GM21390 (cell line): ENCODE data around the gene TMEM179.

Experiments used
- ATAC-seq: cut with Tn5 transposase; IDR thresholded peaks from one replicate; pipeline ENCODE4 v1.9.1; 2021; ENCODE audit not compliant: unreplicated experiment

The TMEM179 gene

GRCh38 chr14:104573930-104574329 lies 30.6 kb downstream of the TMEM179 start:
- ATAC-seq = no peak

DNA sequence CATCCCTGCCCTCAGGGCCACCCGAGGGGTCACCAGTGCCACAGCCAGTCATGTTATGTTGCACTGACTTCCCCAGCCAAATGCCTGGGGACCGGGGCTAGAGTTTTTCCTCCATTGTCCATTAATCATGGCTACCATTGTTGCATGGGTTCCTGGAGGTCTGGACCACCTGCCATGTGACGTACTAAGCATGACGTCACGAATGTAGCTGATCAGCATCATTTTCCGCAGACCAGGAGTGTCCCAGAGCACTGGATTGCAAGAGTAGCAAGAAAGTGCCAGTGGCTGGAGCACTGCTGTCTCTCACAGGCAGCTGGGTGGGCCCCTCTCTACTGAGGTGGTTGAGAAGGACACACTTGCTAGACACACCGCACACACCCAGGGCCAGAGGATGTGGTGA lies 31.9 kb downstream of the TMEM179 start:
- ATAC-seq = no peak

- ATAC-seq = no peak
Measured at GRCh38 chr14:104572024-104572626, 32.4 kb downstream of the TMEM179 start.

DNA sequence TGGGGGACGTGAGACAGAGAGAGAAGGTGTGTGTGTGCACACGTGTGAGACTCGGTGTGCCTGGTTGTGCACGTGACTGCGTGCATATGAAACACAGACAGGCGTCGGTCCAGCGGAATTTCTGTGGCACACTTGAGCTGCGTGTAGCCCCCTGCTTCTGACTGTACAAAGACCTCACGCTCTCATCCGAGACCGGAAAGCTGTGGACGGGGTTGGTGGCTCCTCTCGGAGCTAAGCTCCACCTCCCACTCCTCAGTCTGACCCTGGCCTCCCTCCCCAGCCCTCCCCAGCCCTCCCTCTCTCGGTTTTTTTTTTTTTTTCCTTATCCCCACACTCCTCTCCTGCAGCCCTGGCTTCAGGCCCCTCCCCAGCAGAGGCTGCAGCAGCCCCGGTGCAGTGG lies 33.3 kb downstream of the TMEM179 start:
- no peak for ATAC-seq

DNA sequence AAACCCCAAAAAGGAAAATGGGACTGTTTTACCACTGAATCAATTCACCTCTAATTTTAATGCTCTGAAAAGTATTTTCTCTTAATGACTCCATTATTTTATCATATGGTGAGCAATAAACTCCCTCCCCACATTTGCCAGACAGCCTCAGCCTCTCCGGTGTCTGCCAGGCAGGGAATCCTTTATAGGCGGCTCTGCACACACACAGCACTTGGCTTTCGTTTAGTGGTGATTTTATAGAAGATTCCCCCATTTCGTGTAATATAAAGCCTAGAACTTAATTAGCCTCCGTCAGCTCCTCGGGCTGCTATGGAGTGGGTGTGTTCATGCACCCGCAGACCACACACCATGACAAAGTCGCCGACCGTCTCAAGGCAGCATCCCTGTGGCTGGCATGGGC lies 35.1 kb downstream of the TMEM179 start:
- no peak for ATAC-seq

- ATAC-seq = no peak
Measured at GRCh38 chr14:104568620-104569019, 36.0 kb downstream of the TMEM179 start.

DNA sequence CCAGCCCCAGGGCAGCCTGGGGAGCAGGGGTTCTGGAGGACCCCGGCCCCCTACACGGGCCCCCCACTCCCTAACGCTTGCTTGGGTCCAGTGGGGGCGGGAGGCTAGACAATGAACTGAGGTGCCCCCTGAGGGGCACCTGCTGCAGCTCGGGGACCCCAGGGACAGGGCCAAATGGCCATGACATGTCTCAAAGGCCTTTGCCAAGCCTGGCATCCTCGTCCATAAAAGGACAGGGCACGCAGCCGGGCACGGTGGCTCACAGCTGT lies 36.7 kb downstream of the TMEM179 start:
- ATAC-seq = no peak

DNA sequence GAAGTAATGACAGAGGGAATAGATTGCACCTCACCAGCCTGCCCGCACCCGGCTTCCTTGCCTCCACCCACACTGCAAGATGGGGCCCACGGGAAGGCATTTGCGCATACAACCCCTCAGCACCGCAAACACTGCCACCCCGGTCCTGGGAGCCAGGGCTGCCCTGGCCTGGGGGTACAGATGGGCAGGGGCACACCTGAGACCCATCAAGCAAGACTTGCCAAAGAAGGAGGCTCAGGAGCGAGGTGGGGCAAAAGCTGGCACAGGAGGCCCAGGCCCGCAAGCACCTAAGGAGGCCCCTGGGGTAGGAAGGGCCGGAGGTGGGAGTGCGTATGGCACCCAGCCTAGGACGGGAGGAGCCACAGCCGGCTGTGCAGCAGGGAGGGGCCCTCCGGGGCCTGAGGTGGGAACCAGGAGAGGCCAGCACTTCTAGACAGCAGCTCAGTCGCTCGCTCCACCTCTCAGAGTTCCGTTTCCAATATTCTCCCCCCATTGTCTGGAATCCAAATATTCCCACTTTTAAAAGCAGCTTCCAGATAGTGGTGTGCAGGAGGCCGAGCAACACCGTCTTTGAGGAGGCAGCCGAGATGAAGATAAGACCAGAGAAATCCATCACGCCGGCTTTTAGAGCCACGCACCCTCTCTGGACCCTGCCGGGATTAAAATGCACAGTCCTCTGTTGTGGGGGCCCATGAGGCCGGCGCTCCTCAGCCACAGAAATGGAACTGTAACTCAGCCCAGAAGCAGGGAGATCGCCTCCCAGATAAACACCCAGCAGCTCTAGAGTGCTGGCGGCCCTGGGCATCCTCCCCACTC lies 37.2 kb downstream of the TMEM179 start:
- ATAC-seq = no peak

DNA sequence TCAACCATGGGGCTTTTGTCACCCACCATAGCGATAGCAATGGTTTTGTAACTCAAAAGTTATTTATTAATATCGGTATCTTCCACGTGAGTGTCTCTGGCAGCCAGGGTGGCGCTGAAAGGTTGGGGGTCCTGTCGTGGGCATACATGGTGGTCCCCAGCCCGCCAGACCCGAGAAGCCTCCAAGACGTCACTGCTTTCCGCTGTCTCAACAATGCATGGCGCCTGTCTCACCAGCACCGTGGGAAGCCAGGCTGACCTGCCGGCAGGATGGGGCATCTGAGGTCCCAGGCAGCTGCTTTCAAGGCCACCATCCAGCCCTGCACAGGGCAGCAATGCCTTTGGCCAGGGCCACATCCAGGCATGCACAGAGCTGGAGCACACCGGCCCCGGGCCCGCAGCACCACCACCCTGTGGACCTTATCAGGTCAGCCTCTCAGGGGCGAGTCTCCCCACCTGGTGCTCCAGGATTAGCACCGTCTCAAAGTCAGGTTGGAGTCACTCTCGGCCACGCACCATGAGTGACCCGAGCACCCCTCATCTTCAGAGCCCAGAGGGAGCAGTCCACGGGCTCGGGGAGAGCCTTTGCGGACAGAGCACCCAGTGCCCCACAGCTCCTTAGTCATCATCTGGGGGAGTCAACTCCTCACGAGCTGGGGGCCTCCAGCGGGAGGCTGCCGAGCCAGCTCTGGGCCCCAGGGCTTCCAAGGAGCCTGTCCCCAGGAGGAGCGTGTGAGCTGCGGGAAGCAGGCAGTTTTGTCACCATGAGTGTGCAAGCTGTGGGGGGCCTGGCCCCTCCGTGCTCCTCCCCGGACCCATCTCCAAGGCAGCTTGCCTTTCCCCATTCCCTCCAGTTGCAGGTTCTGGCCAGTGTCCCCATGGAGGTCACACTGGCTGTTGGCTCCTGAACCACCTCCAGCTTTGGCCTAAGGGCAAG lies 39.6 kb downstream of the TMEM179 start:
- ATAC-seq = no peak

DNA sequence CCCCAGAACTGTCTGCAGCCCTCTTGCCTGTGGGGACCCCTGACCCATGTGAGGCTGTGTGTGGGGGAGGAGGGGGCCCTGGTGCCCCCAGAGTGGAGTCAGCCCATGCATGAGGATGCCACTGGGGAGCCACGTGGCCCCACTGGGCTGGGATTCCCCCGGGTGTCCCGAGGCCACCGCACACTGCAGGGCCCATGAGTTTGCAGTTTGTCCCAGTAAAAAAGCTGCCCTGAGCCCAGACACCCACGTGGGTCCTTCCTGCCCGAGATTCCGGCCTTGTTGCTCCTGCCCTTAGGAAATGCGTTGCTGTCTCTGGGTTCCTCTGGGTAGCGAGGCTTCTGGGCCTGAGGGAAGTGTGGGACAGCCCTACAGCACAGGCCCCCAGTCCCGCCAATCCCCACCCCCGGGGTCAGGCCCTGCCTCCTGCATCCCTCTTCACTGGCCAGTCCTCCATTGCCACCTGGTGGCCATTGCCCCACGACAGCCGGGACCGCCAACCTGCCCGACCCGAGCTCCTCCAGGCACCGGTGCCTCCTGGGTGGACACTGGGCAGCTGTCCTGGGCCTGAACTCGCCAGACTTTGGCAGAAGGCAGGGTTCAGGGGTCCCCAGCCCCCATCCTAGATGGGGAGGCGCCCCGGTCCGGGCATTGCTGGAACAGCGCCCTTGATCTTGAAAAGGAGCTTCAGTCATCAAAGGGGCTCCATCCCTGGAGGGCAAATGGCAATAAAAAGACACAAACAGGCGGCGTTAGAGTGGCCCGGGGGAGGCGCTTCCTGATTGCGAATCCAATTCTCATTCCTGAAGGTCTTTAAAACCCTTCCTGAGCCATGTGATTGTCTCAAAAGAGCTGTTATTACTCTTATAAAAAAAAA lies 40.6 kb downstream of the TMEM179 start:
- no peak for ATAC-seq

GRCh38 chr14:104563191-104563741 lies 41.3 kb downstream of the TMEM179 start:
- no peak for ATAC-seq

- no peak for ATAC-seq
Measured at GRCh38 chr14:104562606-104563005, 42.0 kb downstream of the TMEM179 start.

- ATAC-seq = no peak
Measured at GRCh38 chr14:104561632-104562495, 42.7 kb downstream of the TMEM179 start.

DNA sequence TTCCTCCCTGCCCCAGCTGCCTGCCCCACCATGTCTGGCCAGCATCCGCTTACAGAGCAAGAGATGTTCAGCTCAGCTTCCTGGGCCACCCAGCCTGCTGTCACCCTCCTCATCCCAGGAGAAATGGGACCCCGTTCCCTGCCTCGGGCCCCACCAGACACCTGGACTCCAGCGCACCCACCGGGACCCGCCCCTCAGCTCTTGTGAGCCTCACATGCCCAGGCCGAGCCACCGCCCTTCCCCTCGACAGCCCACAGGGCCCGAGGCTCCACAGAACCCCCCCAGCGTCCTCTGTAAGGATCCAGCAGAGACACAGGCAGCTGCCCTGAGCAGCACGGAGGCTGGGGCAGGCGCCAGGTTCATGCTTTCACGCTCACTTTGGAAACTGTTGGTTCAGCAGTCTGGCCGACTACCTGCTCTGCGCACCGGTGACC lies 43.4 kb downstream of the TMEM179 start:
- no peak for ATAC-seq

- no peak for ATAC-seq
Measured at GRCh38 chr14:104560586-104560945, 44.0 kb downstream of the TMEM179 start.

DNA sequence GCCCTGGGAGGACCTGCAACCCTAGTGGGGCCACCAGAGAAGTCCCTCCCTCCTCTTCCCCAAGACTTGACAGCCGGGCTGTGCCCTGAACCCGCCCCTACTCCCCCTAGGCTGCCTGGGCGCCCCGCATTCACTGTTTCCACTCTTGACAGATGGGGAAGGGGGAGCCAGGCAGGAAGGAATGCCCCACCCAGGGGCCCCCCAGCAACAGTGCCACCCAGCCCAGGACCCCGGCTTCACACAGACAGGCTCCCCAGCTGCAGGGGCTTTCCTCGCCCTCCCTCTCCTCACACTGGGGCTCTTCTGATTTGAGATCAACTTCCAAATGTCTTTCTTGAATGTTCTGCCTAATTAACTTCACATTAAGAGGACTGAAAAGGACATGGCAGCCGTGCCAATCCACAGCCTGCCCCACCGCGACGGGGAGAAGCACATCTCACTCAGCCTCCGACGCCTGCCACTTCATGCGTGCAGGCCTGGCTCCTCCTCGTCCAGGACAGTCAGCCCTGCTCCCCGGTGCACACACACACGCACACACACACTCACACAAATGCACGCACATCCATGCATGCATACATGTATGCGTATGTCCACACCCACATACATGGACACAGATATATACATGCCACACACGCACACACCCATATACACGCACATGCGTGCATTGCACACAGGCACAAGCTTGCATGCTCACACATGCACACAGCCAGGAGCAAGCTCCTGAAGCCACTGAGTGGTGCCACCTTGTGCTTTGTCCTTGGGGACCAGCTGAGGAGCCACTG lies 44.6 kb downstream of the TMEM179 start:
- ATAC-seq = no peak

DNA sequence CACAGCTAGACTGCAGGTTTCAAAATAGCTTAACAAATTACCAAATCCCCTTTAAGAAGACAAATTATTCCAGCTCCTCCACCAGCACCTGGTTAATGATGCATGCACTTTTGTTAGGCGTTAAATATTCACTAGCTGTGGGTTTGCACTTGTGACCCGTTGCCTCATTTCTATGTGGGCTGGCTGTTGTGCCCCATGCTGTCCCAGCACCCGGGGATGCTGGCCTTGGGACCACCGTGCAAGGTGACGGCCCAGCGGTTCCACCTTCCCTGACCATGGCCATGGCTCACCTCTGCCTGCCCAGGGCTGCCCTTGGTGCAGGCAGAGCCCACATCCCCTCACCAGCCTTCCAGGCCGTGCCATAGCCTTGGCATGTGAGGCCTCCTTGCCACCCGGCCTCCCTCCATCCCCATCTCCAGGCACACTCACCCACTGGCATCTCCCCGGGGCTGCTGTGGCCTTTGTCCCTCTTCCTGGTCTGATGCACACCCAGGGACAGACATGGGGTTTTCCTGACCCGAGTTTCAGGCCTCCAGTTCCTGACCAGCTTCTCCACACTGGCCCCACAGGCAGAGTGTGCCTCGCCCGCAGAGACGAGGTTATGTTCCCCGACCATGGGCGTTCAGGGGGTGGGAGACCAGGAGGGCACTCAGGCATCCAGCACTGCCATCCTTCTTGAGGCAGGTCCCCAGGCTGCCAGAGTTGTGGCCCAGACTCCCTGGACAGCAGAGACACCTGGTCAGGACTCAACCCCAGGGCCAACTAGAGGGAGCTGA lies 45.4 kb downstream of the TMEM179 start:
- ATAC-seq = no peak
